AG20443 (cell line): Measurements from ENCODE around the gene ZMYND10.

Source experiments
- DNase-seq: peaks from one replicate; pipeline ENCODE4 v3.0.0; 2012; ENCODE audit warnings: low spot score, mixed read lengths

ZMYND10 gene

DNA sequence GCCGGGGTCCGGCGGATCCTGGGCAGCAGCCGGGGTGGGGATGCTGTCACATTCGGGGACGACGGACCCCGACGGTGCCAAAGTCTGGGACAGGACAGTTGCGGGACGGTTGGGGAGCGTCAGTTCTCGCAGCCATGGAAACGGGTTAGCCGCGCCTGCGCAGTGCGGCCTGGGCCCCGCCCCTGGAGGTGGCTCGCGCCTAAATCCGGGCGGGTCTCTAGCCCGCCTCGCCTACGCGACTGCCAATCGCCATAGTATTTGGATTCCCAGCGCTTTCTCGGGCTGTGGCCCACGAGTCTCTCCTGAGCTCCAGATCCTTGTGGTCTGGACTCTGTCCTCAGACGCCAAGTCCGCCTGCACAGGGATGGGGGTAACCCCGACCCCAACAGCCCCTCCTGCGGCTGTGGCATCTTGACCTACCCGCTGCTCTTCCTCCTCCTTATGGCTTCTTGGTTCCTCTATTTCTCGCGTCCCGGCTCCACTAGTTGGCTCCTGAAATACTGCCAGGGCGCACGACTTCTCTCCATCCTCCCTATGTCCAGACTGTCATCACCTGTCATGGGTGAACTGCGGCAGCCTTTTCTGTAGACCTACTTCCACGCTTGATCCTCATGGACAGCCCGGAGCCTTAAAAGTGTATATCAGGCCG is at the start of gene ZMYND10:
Gene ZMYND10 (minus strand): TSS at position 147 of the 649 bp plus-strand sequence. CDS start 153 bp downstream, outside the sequence.
- peak; percentile 95 for DNase-seq

DNA sequence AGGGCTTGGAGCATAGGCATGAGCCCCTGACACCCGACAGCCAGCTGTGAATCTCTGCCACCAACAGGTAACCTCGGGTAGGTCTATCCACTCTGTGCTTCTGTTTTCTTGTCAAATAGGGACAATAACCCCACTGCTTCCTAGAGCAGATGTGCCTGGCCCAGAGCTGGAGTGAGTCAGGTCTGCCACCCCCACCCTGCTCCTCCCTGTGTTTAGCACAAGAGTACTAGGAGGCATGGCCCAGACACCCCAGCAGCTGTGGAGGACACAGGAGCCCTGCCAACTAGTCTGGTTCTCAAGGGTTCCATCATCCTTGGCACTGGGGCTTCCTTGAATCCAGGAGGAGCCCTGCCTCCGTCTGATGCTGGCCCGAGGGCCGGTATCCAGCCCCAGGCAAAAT is 47.5 kb upstream of the ZMYND10 start:
- no peak for DNase-seq

DNA sequence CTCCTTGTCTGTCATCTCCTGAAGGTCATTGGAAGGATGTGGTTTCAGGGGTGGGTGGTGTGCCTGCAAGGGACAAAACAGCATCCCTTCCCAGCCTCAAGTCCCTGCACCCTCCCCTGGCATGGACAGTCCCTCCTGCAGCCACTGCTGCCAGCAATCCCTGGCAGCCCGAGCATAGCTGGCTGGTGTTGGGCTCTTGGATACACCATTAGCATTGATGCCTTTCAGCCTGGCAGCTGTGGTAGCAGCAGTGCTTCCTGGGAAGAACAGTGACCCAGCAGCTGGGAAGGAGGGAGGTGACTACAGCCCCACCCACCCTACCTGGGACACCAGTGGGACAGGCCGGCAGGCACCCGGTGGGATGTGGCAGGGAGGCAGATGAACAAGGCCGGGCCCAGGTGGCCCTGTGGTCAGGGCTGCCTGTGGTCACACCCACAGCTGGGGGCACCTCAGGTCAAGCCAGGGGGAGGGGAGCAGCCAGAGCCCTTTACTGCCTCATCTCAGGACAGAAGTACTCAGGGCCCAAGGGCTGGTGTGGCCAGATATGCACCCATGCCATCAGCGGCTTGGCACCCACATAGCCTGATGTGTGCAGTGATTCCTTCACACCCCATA is 46.7 kb upstream of the ZMYND10 start:
- DNase-seq: no peak

DNA sequence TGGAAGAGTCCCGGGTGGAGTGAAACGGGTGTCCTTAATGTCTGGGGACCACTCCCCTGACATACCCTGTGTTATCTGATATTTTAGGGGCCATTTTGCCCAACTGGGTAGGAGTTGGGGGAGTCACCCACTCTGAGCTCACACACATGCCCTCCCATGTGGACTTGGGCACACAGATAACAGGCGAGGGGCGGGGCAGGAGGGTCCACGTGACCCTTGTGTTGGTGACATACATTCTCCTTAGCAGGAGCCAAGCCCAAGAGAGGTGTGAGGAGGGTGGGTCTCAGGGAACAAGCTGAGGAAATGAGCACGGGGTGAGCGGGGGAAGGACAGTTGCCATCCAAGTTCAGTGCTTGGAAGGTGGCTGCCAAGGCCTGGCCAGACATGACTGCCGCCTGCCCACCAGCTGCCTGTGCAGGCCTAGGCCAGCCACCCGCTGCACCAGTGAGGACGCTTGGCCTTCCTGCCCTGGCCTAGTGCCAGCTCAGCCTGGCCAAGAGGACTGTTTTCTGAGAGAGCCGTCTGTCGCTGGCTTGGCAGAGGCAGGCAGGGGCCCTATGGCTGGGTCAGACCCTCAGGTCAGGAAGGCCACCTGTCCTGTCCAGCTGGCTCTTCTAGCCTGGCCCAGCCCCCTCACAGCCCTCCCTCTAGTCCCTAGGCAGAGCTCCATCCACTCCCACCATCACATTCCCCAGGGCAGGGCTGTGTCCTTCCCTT is 45.1 kb upstream of the ZMYND10 start:
- DNase-seq: no peak

DNA sequence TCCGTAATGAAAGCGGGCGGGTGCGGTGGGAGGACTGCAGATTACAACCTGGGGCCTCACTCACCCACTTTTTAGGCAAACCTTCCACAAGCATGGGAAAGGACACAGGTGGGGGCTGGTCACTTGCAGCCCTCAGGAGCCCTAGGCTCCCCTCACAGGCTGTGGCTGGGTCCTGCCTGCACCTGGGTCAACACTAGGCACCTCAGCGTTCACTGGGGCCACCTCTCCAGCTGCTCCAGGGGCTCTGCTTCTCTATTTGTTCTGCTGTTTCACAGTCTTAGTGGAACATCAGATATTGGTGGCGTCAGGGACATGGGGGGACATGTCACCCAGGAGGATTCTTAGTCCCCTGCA is 43.9 kb upstream of the ZMYND10 start:
- no peak for DNase-seq

DNA sequence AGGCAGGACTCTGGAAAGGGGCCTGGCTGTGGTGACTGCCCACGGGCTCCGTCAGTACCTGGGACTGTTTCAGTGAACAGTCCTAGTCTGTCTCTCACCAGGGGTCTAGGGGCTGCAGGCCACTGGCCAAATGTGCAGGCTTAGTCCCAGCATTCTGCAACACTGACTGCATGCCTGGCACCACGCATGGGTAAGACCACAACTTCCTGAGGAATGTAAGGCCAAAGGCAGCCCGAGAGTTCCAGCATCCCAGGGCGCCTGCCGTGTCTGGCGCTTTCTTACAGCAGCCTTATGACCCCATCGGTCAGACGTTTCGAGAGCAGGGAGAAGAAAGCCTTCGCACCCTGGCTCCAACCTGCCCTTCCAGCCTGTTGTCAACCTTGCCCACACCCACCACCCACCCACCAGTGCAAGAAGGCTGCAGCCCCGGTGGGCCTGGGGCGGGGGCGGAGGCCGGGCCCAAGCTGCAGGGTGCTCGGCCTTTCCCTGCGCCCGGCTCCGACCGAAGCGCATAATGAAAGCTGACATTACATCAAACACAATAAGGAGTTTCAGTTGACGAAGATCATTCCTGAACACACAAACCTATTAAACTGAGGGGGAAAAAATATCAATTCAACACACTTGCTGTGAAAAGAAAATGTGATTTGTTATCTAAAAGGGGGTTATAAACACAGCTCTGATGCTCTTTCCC is 43.3 kb upstream of the ZMYND10 start:
- DNase-seq: no peak

DNA sequence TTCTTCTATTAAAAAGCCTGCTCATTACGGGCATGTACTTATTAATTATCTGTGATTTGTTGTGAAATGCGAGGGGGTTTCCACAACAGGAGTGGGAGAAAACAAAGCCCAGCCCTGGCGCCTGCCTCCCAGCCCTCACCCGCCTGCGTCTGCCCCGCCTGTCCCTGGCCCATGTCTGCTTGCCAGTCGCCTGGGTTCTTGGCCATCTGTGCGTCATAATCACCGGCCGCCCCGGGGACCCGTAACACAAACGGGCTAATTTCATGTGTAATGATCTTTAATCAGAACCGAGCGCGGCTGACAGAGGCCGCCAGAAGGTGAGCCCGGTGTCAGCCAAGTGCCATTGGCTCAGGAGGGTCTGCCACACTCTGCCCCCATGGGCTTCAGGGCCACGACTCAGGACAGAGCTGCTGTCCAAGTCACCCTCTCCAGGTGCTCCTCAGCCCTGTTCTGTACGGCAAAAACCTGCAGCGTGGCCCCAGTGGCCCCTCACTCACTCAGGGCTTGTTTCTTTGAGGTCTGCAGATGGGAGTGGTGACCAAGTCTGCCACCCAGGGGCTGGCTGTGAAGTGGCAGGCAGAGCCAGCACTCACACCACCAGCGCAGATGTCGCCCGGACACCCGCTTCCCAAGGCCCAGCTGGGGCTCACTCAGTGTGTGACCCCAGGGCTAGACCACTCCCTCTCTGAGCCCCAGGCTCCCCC is 42.6 kb upstream of the ZMYND10 start:
- DNase-seq: peak; percentile 75

DNA sequence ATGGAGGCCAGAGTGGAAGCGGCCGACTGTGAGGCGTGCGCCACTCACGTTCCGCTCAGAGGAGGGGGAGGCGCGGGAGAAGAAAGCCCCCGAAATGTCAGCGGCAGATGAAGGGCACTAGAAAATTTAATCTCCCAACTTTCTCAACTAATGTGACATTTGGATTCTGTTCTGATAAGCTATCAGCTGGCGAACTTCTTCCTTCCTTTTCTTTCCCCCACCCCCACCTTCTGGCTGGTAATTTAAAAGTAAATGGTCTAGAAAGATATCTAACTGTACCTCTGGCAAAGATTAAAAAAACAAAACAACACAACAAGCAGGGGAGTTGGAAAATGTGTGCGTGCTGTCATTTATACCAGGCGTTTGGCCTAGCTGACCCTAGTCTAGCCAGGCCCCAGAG is 40.2 kb upstream of the ZMYND10 start:
- no peak for DNase-seq

DNA sequence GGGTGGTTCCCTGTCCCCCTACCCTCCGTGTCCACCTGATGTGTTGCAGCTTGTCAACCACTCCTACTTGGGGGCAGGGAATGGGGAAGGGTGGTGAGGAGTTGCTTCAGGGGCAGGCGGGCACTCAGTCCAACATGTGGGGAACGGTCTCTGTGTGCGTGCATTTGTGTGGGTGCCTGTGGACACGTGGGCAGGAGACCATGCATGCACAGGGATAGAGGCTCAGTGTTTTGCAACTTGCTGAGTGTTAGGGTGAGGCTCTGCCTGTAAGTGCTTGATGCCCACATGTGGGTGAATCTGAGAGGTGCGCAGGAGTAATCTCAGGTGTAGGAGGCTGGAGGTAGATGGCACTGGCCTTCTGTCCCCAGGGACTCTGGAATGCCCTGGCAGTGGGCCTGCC is 38.2 kb upstream of the ZMYND10 start:
- no peak for DNase-seq

DNA sequence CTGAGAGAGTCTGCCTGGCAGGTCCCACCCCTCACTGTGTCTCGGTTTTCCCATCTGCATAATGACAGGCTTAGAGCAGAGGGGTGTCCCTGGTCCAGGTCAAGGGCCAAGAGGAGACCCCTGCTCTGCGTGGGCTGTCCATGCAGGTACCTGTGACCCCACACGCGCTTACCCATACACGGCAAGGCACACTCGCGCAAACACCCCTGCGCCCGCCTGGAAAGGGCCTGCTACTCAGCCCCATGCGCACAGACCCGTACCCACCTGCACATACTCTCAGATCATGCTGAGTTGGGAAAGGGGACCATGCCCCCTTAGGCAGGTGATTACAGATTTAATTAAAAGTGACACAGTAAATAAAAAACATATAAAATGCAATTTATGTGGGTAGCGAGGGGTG is 37.2 kb upstream of the ZMYND10 start:
- no peak for DNase-seq

DNA sequence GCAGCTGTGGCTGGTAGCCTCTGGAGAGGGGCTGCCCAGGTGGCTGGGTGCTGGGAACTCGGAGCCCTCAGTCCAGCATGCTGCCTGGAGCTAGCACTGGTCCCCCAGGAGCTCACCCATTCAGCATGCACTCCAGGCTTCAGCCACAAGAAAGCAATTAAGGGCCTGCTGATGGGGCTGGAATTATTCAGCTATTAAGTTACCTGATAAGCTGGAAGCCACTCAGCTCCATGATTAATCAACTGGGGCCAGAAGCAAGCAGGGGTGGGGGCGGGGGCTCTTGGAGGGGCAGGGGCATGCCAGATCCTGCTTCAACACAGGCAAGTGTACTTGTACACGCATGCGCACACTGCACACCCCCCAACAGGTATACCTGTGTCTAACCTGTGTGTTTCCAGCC is 35.9 kb upstream of the ZMYND10 start:
- no peak for DNase-seq

DNA sequence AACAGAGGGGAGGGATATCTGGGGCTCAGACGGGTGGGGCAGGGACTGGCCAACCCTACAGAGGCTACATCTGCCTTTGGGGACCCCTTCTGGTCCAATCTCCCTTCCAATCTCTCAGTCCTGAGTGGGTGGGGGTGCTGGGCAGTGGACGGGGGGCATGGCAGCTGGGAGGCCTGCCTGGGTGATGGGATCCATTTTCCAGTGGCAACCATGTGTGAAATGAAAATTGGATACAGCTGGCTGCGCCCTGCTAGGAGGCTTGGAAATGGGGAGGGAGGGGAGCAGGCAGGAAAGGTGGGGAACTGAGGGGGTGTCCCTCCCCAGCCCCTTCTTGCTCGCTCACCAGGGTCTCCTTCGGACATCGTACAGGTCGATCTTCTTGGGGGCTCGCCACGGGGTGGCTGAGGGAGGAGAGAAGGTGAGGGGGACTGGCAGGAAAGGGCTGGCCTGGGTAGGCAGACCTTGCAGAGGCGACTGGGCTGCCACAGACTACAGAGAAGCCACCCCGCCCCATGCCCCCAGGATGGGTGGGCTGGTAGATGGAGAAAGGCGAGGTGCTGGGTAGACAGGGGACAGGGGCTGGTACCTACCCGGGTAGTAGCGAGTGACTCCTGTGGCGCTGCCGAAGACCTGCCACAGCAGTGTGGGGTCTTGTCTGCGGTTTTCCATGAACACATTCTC is 35.0 kb upstream of the ZMYND10 start:
- DNase-seq: no peak

DNA sequence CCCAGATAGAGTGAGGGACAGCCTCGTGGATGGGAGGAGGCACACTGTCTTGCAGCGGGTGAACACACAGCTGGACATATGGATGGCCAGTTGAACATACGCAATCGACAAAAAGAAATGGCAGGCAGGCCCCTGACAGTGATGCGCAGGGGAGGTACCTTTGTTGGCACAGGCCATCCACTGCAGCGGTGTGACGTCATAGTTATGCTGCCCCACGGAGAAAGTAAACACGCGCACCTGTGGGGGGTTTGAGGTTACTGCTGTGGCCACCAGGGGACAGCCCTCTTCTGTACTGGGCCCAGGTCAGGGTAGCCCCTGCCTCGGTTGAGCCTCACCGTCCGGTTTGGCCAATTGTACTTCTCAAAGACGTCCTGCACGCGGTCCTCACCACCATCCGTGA is 33.2 kb upstream of the ZMYND10 start:
- no peak for DNase-seq

DNA sequence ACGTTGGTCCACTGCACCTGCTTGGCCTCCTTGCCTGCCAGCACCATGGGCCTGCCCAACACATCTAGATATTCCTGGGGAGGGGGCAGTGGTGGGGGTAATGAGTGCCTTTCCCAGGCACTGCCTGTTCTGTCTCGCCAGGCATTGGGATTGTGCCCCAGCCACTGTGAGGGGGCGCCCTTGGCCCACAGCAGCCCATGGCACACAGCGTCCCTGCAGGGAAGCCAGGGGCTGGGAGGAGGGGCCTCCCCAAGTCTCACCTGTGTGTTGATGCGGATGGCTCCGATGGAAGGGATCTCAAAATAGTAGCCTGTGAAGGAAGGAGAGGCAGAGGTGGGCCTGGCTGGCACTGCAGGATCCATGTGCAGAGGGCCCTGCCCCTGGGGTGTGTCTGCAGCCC is 32.5 kb upstream of the ZMYND10 start:
- no peak for DNase-seq

DNA sequence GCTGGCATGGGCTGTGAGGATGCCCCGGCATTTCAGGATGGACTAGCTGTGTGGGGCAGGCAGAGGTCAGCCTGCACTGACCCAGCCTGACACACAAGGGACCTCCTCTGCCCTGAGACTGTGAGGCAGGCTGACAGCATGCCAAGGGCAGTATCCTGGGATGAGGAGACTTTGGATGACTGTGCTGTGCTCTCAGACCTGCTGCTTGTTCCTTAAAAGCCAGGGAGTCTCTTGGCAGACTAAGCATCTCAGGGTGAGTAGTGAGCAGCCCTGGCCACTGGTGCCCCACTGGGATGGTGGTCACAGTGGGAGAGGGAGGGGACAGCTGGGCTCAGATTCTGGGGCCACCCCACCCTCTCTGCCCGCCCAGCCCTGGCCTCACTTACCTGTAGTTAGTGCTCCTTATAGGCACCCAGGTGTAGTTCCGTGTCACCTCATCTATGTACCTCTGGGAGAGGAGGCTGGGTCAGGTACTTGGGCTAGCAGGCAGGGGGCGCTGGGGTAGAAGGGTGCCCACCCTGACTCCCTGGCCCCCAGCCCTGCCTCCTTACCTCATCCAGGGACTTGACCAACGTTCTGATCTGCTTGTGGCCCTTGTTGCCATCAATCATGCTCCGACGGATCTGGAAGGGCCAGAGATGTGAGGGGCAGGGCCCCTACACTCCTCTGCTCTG is 29.9 kb upstream of the ZMYND10 start:
- no peak for DNase-seq

DNA sequence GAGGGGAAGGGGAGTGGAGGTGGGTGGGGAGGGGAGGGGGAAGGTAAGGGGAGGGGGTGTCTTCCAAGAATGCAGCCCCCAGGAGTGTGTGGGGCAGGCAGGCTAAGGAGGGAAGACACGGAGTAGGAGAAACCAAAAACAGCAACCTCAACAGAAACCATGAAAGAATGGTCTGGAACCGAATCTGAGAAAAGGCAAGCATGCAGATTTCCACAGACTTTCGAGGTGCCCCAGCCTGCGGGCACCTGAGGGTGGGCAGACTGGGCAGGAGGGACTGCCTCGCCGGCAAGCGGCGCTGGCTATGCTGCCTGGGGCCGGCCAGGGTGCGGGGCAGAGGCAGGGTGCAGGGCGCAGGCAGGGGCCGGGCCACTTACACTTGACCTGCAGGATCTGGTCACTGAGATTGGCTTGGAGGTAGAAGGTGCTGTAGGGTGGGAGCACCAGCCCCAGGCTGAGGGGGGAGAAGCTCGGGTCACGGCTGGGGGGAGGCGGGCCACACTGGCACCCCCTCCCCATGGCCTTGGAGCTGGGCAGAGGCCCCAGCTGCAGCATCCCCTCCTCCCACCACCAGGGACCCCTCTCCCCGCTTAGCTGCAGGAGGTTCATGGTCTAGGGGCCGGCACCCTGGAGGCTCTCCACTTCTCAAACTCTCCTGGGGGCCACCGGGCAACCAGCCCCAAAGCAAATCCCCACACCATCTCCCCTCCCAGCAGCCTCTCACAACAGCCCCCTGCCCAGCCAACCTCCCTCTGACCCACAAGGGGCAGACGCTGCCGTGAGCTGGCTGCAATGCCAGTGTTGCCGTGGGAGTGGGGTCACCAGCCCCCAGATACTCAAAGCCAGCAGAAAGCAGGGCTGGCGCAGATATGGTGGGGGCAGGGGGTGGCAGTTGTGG is 29.1 kb upstream of the ZMYND10 start:
- no peak for DNase-seq

DNA sequence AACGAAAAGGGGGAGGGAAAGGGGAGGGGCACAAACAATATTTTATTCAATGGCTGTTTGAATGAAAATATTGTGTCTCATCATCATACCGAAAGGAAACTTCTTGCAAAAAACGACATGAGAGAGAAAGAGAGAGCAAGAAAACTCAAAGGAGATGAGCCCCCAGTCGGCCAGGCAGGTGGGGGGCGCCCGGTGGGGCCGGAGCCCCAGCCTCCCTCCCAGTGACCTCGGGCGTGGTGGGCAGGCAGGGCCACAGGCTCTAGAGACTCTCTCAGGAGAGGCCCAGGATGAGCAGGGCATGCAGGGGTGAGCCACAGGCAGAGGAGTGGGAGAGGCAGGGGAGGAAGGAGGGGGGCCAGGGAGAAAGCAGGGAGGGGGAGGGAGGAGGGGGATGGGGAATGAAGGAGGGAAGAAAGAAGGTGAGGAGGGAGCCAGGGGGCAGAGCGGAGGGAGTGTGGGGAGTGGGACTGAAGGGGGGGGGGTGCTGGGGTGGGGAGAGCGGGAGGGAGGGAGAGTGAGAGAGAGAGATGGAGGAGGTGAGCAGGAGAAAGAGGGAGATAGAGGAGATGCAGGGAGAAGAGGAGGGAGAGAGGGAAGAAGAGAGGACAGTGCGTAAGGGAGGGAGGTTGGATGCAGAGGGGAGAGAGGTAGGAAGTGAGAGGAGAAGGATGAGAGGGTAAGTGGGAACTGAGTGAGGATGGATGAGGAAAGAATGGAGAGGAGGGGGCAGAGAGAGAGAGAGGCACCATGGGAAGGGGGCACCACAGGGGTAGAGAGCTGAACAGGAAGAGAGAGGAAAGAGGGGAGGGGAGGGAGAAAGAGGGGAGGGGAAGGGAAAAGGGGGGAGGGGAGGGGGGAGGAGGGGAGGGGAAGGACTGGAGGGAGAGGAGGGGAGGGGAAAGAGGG is 27.9 kb upstream of the ZMYND10 start:
- DNase-seq: no peak

DNA sequence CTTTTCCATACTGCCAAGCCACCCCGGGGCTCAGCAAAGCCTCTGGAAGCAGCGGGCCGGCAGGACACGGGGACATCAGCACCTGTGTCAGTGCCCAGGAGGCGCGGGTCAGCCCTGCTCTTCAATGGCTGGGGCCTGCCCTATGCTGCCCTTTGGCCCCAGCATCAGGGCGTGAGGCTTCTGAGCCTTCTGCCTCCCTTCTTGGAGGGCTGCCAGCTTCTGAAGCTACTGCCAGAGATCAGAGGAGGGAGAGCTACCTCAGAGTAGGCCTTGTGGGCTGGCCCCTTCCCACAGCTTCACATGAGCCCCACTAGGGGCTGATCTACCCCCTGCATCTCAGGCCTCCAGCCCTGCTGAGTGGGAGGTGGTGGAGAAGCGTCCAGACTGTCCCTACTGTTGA is 26.8 kb upstream of the ZMYND10 start:
- no peak for DNase-seq

DNA sequence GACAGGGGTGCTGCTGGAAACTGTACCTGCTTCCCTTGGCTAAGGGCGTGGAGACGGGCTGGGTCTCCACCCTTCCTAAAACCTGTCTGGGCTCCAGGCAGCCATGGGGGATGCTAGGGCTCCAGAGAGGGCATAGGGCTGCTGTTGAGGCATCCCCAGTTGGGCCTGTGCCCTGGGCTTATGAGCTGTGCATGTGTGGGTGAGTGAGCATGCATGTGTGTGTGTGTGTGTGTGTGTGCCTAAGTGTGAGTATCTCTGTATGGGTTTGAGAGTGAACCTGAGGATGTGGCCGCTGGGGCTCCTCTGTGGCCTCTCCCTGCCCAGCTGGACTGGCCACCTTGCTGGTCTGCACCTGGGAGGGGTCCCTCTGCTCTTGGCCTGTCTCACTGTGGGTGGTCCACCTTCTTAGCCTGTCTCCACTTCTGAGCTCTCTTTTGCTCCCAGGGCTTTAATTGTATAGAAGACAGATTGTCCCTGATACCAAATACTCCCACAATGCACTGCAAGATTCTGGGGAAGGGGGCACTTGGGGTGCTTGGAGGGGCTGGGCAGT is 25.7 kb upstream of the ZMYND10 start:
- DNase-seq: no peak
